Natural killer cell (primary cell): Measurements from ENCODE around the gene VILL. TPM values are rescaled to one million over a fixed set of nuclear protein-coding genes. Genes with fewer than 3 reads are reported as not detected.

Source experiments
- ATAC-seq, 3 donors: fragments of 150-1000 bp in 2 of 3; fragments of 200-7000 bp in 1 of 3; cut with Tn5 transposase; 1 replicate in 1 of 3; 2 replicates in 2 of 3; pipeline ENCODE4 v1.10.0; 2021; ENCODE audit warnings: mild to moderate bottlenecking in 2 of 3, moderate library complexity in 2 of 3
- DNase-seq, 2 donors: peaks; one replicate each; pipeline versions ENCODE4 v3.0.0 to v3.0.0-alpha.2; 2013 to 2021; ENCODE audit warnings: mixed read lengths in 1 of 2
- H3K27ac ChIP-seq: one replicate; pipeline ENCODE4 v1.5.1; 2013; ENCODE audit warnings: mild to moderate bottlenecking, low read length
- H3K27me3 ChIP-seq: one replicate; pipeline ENCODE4 v1.6.1; 2013; ENCODE audit warnings: low read length; ENCODE audit not compliant: control insufficient read depth, insufficient read depth
- H3K36me3 ChIP-seq: one replicate; pipeline ENCODE4 v1.6.1; 2013; ENCODE audit warnings: low read length; ENCODE audit not compliant: control insufficient read depth, insufficient read depth
- H3K4me1 ChIP-seq: one replicate; pipeline ENCODE4 v1.6.1; 2013; ENCODE audit warnings: low read length; ENCODE audit not compliant: control insufficient read depth, insufficient read depth
- H3K4me3 ChIP-seq: one replicate; pipeline ENCODE4 v1.5.1; 2013; ENCODE audit warnings: low read length
- H3K9me3 ChIP-seq: one replicate; pipeline ENCODE4 v1.6.1; 2013; ENCODE audit warnings: low read length; ENCODE audit not compliant: control insufficient read depth, insufficient read depth
- H3K27ac Mint-ChIP-seq, 2 donors: one replicate each; pipeline ENCODE4 v1.8.0; 2022; ENCODE audit warnings: mild to moderate bottlenecking in 2 of 2, mixed read lengths in 2 of 2, moderate library complexity in 1 of 2
- H3K27me3 Mint-ChIP-seq, 2 donors: one replicate each; pipeline ENCODE4 v1.8.0; 2022; ENCODE audit warnings: low read depth in 2 of 2, mixed read lengths in 2 of 2
- H3K36me3 Mint-ChIP-seq: one replicate; pipeline ENCODE4 v1.8.0; 2022; ENCODE audit warnings: mixed read lengths
- H3K4me1 Mint-ChIP-seq, 2 donors: one replicate each; pipeline ENCODE4 v1.8.0; 2022; ENCODE audit warnings: mixed read lengths in 2 of 2
- H3K4me3 Mint-ChIP-seq: one replicate; pipeline ENCODE4 v1.8.0; 2022; ENCODE audit warnings: mild to moderate bottlenecking, moderate library complexity, mixed read lengths
- H3K9me3 Mint-ChIP-seq, 2 donors: one replicate each; pipeline ENCODE4 v1.8.0; 2022; ENCODE audit warnings: mixed read lengths in 2 of 2
- WGBS: methylation state at CpG from one replicate; pipeline ENCODE4 v1.1.7; 2013; ENCODE audit warnings: missing lambda C conversion rate; ENCODE audit not compliant: insufficient coverage; 5-methylcytosine and 5-hydroxymethylcytosine counted together
- intact Hi-C: fragments of 100-400 bp; cut with micrococcal nuclease; formaldehyde crosslinking; loops from one replicate; pipeline ENCODE4 v1.14.2; 2022
- total RNA-seq, 4 donors: library from RNA; stranded (reverse); fragments of 120-200 nt in 1 of 4; gene quantifications; one replicate each; pipeline versions ENCODE4 v1.2.3 to v1.2.4, GENCODE V29; 2013 to 2022
- TF ChIP-seq, protein P1 (sequence below): fragments of 200-600 bp; IDR thresholded peaks from one replicate; pipeline ENCODE4 v1.8.0; 2022; ENCODE audit warnings: antibody characterized with exemption

The VILL gene
- total RNA-seq, 3 donors from 2014 or later (not counting 1 experiment from before 2014, with no cell fraction given): 25.6 to 27.8 (median 26.9) TPM

DNA sequence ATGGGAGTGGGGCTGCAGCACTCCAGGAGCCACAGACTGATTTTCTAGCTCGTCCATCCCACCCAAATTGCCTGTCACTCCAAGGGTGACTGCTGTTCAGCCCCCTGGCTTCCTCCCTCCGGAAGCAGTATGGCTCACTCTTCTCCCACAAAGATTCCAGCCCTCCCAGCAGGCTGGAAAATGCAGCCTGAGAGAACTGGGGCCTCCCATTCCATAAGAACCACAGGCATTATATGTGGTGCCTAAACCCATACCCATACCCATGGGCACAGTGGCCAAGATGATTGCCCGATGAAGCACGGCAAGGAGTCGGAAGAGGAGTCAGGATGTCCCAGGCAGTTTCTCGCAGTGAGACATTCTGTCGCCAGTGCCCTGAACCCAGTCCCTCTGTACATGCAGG is 6.0 kb upstream of the VILL start:
- TF ChIP-seq, protein P1, sequence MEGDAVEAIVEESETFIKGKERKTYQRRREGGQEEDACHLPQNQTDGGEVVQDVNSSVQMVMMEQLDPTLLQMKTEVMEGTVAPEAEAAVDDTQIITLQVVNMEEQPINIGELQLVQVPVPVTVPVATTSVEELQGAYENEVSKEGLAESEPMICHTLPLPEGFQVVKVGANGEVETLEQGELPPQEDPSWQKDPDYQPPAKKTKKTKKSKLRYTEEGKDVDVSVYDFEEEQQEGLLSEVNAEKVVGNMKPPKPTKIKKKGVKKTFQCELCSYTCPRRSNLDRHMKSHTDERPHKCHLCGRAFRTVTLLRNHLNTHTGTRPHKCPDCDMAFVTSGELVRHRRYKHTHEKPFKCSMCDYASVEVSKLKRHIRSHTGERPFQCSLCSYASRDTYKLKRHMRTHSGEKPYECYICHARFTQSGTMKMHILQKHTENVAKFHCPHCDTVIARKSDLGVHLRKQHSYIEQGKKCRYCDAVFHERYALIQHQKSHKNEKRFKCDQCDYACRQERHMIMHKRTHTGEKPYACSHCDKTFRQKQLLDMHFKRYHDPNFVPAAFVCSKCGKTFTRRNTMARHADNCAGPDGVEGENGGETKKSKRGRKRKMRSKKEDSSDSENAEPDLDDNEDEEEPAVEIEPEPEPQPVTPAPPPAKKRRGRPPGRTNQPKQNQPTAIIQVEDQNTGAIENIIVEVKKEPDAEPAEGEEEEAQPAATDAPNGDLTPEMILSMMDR: no peak

DNA sequence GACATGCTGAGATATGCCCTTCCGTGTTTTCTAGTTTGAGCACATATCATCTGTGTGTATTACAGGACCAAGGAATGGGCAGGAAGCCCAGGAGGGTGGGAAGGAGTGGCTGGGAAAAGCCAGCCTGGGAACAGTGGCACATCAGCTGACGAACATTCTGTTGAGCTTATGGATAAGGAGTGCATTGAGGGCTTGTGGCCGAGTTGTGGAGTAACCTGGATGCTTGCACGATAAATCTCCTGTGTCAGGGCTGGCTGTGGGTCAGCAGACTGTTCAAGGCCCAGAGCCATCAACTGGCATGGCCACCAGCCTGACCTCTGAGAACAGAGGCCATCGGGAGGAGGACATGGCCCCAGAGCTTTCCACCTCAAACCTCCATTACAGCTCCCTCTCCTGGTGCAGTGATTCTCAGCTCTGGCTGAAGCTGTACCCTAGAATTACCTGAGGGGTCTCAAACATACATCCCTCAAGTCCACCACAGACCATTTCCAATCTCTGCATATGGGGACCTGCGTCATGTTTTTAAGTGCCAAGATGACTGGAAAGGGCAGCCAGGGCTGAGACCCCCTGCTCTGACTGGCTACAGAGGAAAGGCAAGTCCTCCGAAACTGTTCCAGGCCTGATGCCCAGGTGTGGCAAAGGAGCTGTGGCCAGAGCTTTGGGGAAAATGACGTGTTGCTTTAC is 4.8 kb upstream of the VILL start:
- DNase-seq: no peak
- ATAC-seq: no peak

More for the DNA sequence above, 6.0 kb upstream of the VILL start:
- Mint-ChIP-seq H3K9me3 (no peaks in the 10 kb centered on the region), H3K36me3 (no peaks in the 10 kb centered on the region), H3K27me3 (no peaks in the 10 kb centered on the region), H3K27ac (no peak overlapping the region), H3K4me3 (no peak overlapping the region), H3K4me1 (no peaks in the 10 kb centered on the region)
- no peaks in the 10 kb centered on the region for H3K27me3 ChIP-seq
- ATAC-seq (no peak), DNase-seq (no peak)
- H3K9me3 ChIP-seq: no peaks in the 10 kb centered on the region
- H3K36me3 ChIP-seq: no peaks in the 10 kb centered on the region
- H3K27ac ChIP-seq: no peak overlapping the region
- intact Hi-C loops: no loop called here
- WGBS: 92% methylated on average over 7 of the region's 7 CpGs
- H3K4me1 ChIP-seq: no peaks in the 10 kb centered on the region
- H3K4me3 ChIP-seq: no peak overlapping the region

DNA sequence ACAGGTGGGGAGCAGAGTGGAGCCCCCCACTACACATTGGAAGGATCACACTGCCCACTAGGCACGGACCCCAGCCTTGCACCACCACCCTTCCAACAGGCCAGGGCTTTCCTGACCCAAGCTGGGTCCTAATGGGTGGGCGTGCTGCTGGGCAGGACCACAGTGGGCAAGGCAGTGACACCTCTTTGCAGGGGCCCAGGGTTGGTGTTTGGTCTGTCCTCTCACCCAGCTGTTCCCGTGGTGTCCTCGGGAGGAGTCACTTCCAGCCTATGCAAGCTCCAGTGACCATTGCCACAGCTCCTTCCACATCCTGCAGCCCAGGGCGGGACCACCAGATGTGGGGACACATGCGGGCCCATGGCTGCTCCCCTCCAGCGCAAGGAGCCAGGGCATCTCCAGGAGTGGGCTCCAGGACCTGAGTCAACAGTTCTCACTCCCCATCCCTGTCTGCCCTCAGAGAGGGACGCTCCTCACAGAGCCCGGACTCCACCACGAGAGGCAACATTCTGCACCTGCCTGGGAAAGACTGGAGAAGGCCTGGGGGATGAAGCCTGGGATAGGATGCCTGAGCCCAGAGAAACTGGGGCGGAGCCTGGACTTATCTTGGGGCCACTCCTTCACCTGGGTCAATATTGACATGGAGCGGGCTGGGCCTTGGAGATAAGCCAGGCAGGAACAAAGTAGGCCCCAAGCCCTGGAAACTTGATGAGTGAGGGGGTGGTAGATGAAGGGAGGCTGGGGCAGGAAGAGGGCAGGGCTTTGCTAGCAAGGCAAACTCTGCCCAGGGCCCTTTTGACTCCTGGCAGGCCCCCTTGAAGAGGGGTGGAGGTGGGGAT is 3.9 kb upstream of the VILL start:
- no peaks in the 10 kb centered on the region for H3K4me1 Mint-ChIP-seq
- H3K9me3 Mint-ChIP-seq: no peaks in the 10 kb centered on the region
- TF ChIP-seq, protein P1: no peak
- H3K4me3 Mint-ChIP-seq: no peak overlapping the region
- H3K36me3 Mint-ChIP-seq: no peaks in the 10 kb centered on the region
- H3K27me3 Mint-ChIP-seq: no peaks in the 10 kb centered on the region
- Histone ChIP-seq H3K4me3 (no peak overlapping the region), H3K27me3 (no peaks in the 10 kb centered on the region), H3K4me1 (no peaks in the 10 kb centered on the region), H3K9me3 (no peaks in the 10 kb centered on the region), H3K27ac (no peak overlapping the region), H3K36me3 (no peaks in the 10 kb centered on the region)
- ATAC-seq (no peak), DNase-seq (no peak)
- intact Hi-C loops: no loop called here
- no peak overlapping the region for H3K27ac Mint-ChIP-seq
- 89% methylated on average over 12 of the region's 12 CpGs for WGBS

More for the DNA sequence above, 4.8 kb upstream of the VILL start:
- no peaks in the 10 kb centered on the region for H3K9me3 Mint-ChIP-seq
- no peaks in the 10 kb centered on the region for H3K36me3 ChIP-seq
- H3K4me3 Mint-ChIP-seq: no peak overlapping the region
- H3K4me3 ChIP-seq: no peak overlapping the region
- WGBS: 84% methylated on average over 8 of the region's 8 CpGs
- intact Hi-C loops: no loop called here
- TF ChIP-seq, protein P1: no peak
- no peaks in the 10 kb centered on the region for H3K27me3 Mint-ChIP-seq
- no peaks in the 10 kb centered on the region for H3K4me1 ChIP-seq
- H3K9me3 ChIP-seq: no peaks in the 10 kb centered on the region
- H3K27ac Mint-ChIP-seq: no peak overlapping the region
- H3K27ac ChIP-seq: no peak overlapping the region
- no peaks in the 10 kb centered on the region for H3K27me3 ChIP-seq
- H3K4me1 Mint-ChIP-seq: no peaks in the 10 kb centered on the region
- no peaks in the 10 kb centered on the region for H3K36me3 Mint-ChIP-seq
